HG02840 (cell line): Measurements from ENCODE around the gene AACS.
"Not testable (repeated sequence)": the region's sequence is repeated elsewhere in the genome, so short reads cannot be mapped to it uniquely, and the experiment has no call there.

Experiments
- ATAC-seq: cut with Tn5 transposase; IDR thresholded peaks from one replicate; pipeline ENCODE4 v1.9.1; 2021; ENCODE audit warnings: mild to moderate bottlenecking, moderate library complexity, moderate number of reproducible peaks; ENCODE audit not compliant: unreplicated experiment, low FRiP score

Gene AACS

GRCh38 chr12:125114365-125115141, 49.3 kb downstream of the AACS start:
- no peak for ATAC-seq

GRCh38 chr12:125120566-125120965, 55.3 kb downstream of the AACS start:
- no peak for ATAC-seq

- ATAC-seq, result no peak
Measured at GRCh38 chr12:125121106-125121505, 55.9 kb downstream of the AACS start.

DNA sequence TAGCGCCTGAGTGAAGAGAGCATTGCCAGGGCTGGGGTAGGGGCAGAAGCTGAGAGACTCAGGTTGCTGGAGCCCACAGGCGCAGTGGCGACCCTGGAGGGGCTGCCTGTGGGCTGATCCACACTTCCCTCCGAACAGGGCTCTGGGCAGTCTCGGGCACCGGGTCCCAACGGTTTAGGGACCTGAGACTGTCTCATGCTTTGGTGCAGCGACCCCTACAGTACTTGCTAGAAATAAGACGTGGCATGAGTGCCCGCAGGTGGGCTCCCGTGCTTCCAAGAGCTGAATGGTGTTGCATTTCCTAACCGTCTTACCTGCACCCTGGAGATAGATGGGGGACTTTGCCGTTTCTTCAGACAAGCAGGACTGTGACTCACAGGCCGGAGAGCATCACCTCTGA, 57.4 kb downstream of the AACS start:
- ATAC-seq, result no peak

DNA sequence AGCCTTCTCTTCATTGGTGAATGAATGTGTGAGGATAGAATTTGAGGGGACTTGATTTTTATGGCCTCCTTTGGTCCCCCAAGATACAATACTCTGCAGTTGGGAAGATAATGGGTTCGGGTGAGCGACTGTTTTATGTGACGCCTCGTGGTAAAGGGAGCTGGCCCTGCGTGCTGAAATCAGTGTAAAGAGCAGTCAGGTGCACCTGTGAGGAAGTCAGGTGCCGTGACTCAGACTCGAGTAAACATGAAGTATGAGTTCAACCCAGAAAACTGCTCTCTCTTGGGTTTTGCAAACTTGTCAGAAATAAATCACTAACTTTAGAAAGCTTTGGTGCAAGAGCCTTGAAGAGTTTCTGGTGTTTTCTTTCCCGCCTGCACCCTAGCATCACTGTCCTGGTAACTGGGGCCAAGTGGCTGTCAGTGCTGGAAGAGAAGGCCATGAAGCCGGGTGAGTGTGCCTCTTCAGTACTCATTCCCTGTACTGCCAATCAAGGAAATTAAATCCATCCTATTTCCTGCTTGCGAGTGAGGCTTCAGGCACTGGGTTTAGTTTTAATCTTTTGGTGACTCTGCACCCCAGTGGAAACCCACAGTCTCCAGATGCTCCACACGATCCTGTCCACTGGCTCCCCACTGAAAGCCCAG, 59.2 kb downstream of the AACS start:
- ATAC-seq, result no peak

DNA sequence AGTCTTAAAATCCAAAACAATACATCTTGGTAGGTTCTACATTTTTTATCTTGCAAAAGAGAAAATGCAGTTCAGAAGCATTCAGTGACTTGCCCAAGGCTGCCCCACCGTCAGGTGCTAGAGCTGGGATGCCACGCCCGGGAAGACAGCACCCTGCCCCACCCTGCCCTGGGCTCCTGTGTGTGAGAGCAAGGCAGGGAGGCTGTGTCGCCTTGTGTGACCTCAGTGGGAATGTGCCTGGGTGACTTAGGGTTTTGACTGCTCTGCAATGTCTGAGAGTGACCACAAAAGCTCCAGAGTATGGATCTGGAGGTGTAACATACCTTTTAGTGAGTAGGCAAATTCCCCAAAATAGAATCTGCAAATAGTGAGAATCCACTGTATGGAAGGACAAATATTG, 60.0 kb downstream of the AACS start:
- no peak for ATAC-seq

- ATAC-seq, result no peak
Measured at GRCh38 chr12:125128439-125129178, 63.4 kb downstream of the AACS start.

GRCh38 chr12:125129179-125129571, 63.9 kb downstream of the AACS start:
- no peak for ATAC-seq

DNA sequence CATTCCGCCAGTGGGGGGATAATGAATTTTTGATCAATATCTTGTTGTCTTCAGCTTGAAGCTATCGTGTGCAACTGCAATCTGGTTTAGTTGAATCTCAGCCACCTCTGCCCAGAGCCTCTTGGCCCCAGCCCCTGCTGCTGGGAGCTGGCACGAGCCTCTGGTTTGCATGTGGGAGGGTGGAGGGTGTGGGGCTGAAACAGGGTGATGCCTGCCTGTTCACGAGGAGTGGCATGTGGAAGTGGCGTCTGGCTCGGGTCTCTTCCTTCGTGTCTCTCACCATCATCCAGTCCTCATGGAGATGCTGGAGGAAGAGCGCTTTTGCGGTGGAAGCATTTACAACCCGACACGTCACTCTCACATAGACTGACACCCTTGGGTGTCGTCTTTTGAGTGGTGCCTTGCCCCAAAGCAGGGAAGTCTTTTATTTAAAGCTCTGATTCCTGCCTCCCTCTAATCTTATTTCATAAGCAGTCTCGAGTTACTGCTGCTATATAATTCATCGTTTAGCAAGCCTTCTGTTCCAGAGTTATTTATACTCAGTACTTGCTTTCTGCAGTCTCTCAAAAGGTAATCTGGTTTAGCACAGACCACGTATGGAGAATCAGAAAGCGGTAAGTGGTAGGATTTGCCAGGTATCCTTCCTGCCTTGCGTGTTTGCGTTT, 64.5 kb downstream of the AACS start:
- ATAC-seq, result no peak

DNA sequence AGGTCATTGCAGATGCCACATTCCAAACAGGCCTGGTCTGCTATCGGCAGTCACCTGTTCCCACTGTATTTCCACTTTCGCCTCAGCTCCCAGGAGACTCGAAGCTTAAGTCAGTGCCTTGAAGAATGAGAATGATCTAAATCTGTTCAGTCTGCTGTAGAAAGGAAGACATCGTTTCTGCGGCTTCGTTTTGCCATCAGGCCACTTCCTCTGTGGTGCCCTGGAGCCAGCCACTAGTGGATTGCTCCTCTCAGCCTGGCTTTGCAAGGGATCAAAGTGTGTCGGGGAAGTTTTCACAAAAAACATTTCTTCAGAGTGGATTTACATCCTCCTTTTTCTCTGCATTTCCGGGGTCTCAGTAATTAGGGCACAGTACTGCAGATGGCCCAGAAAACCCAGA, 66.7 kb downstream of the AACS start:
- no peak for ATAC-seq

DNA sequence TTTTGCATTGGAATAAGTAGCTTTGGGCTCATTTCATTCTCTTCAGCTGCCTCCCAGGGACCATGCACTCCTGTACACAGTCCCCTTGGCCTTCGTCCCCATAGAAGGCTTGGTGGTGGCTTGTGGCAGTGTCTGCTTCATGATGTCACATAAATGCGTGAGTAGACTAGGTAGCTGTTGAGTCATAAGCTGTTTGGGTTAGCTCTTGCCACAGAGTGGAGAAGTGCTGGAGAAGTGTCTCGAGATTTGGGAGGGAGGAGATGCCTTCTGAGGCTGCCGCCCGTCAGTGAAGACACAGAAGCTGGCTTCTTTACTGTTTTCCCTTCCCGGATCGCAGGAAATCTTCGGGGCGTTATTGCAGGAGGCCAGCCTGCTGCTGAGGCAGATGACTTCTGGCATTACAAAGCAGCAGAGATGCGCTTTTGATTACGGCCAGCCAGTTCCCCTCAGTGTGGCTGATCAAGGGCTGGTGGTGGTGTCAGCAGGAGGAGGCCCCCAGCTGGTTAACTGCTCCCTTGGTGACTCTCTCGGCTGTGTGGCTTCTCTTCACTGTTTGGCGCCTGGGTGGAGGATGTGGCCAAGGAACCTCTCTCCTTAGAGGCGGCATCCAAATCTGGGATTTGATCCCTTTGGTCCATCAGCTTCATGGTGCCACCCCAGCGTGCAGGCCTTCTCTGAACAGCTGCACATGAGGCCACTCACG, 67.6 kb downstream of the AACS start:
- no peak for ATAC-seq

GRCh38 chr12:125133616-125134015, 68.4 kb downstream of the AACS start:
- no peak for ATAC-seq

DNA sequence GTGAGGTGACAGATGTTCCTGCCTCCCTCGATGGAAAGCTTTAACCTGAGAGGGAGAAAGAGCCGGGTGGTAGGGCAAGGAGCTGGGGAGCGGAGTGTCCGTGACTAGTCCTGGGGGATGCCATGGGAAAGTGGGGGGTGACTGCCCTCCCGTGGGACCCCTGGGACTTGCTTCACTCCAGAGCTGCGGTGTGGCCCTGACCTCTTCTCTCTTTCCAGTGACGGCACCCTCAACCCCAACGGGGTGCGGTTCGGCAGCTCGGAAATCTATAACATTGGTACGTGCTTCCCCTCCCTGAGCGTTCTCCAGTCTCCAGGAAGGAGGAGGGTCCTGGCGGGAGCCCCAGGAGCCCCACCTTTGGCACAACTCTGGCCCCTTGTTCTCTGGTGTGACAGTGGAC, 69.3 kb downstream of the AACS start:
- ATAC-seq, result no peak

- ATAC-seq, result no peak
Measured at GRCh38 chr12:125135906-125136305, 70.7 kb downstream of the AACS start.

GRCh38 chr12:125136702-125137101, 71.5 kb downstream of the AACS start:
- ATAC-seq, result no peak

DNA sequence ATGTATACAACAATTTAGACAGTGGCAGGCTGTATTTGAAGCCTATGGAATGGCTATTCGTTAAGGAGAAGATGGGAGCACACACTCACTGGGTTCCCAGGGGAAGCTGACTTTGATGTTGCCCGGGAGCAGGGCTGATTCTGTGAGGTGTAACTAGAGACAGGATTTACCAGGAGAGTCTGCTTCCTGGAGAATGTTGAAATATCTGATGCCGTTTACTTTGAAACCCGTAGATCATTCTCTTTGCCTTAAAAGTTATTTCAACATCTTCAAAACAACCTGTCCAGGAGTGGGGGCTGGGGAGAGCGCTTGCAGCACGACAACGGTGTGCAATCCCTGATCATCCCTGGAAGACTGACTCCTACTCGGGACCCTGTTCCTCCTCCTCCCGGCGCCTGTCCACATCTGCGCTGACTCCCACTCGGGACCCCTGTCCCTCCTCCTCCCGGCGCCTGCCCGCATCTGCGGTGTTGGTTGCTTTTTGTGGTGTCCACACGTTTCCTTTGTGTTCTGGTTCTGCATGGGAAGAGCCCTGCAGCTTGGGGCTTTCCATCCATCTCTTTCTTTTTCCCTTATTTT, 72.6 kb downstream of the AACS start:
- ATAC-seq, result no peak

- ATAC-seq, result no peak
Measured at GRCh38 chr12:125140279-125141209, 75.3 kb downstream of the AACS start.

DNA sequence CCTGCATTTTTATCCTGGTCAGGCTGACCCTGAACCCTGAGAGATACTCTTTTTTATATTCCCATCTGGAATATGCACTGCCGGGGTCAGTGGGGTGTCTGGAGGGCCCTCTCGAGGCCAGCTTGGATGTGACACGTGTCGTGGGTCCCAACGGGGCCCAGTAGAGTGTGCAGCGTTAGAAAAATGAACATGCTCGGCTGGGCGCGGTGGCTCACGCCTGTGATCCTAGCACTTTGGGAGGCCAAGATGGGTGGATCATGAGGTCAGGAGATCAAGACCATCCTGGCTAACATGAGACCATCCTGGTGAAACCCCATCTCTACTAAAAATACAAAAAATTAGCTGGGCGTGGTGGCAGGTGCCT, 76.0 kb downstream of the AACS start:
- ATAC-seq, result not testable (repeated sequence)

GRCh38 chr12:125142601-125143000, 77.4 kb downstream of the AACS start:
- ATAC-seq, result no peak
